Endothelial cell of umbilical vein (primary cell): ENCODE data around the gene SORCS2. TPM values are rescaled to one million over a fixed set of nuclear protein-coding genes. Genes with fewer than 3 reads are reported as not detected.

Experiments used
- BruUV-seq: library from RNA; stranded (reverse); fragments of 400-500 nt; replicated peaks from 2 replicates; lab custom pipeline; 2021; lab: Mats Ljungman, UMichigan
- CTCF ChIA-PET: fragments of 300-600, 350-600 bp; sonication (Branson Sonifier 250); formaldehyde crosslinking; loops from one replicate; lab custom pipeline; 2021; ENCODE audit warnings: antibody characterized with exemption, inconsistent platforms; lab: Charles Lee
- POLR2A ChIA-PET: fragments of 300-600, 350-600 bp; sonication (Branson Sonifier 250); formaldehyde crosslinking; loops from one replicate; lab custom pipeline; 2021; ENCODE audit warnings: antibody characterized with exemption, inconsistent platforms; lab: Charles Lee
- DNase-seq: peaks from one replicate; pipeline ENCODE4 v3.0.0-alpha.2; 2011; ENCODE audit warnings: low read depth, low spot score
- FAIRE-seq: peaks from 2 replicates; lab custom pipeline; 2011; peaks lifted over from hg19 to GRCh38; lab: Jason Lieb, UNC
- H2AFZ ChIP-seq: 2 replicates; pipeline ENCODE4 v1.6.0; 2012; ENCODE audit warnings: low read depth, low read length, control low read depth, inconsistent platforms
- H3K27ac ChIP-seq: 2 replicates; pipeline ENCODE4 v1.5.1; 2011; ENCODE audit warnings: low read depth, mild to moderate bottlenecking, control low read depth, low read length, moderate library complexity; ENCODE audit not compliant: insufficient read depth
- H3K27me3 ChIP-seq, 2 experiments: 2 replicates each; pipeline versions ENCODE4 v1.6.0 to v1.6.1; 2011; ENCODE audit warnings: low read length in 2 of 2, mixed read lengths in 1 of 2; ENCODE audit not compliant: control insufficient read depth in 2 of 2, insufficient read depth in 2 of 2
- H3K36me3 ChIP-seq, 2 experiments: 2 replicates in 1 of 2; 3 replicates in 1 of 2; pipeline ENCODE4 v1.5.1; 2011; ENCODE audit warnings: low read length in 2 of 2, mild to moderate bottlenecking in 1 of 2, moderate library complexity in 1 of 2; ENCODE audit not compliant: control insufficient read depth in 2 of 2, insufficient read depth in 2 of 2; ENCODE audit errors: extremely low read depth in 1 of 2
- H3K4me1 ChIP-seq: 3 replicates; pipeline ENCODE4 v1.5.1; 2011; ENCODE audit warnings: mild to moderate bottlenecking, low read length; ENCODE audit not compliant: control insufficient read depth, insufficient read depth; ENCODE audit errors: extremely low read depth
- H3K4me2 ChIP-seq: 2 replicates; pipeline ENCODE4 v1.6.1; 2011; ENCODE audit warnings: low read length, control low read depth, mixed read lengths; ENCODE audit not compliant: insufficient read depth
- H3K4me3 ChIP-seq, 3 experiments: fragments of 200-600 bp in 1 of 3; sonication (generic), shearing (Covaris generic) in 1 of 3; replicated peaks in 1 of 3; 2 replicates each; pipeline ENCODE4 v1.5.1; 2011 to 2016; ENCODE audit warnings: control low read depth in 3 of 3, low read length in 3 of 3, mild to moderate bottlenecking in 2 of 3, inconsistent platforms in 1 of 3, low read depth in 1 of 3, moderate library complexity in 1 of 3; ENCODE audit not compliant: insufficient read depth in 1 of 3
- H3K79me2 ChIP-seq: 2 replicates; pipeline ENCODE4 v1.6.0; 2012; ENCODE audit warnings: low read length, inconsistent platforms; ENCODE audit not compliant: control insufficient read depth, insufficient read depth
- H3K9ac ChIP-seq: replicated peaks from 2 replicates; pipeline ENCODE3; 2011; ENCODE audit warnings: low read length, control low read depth; ENCODE audit not compliant: insufficient read depth; ENCODE audit errors: extremely low read depth
- H3K9me1 ChIP-seq: replicated peaks from 3 replicates; pipeline ENCODE4 v1.6.0; 2011; ENCODE audit warnings: mild to moderate bottlenecking, low read length; ENCODE audit not compliant: control insufficient read depth, insufficient read depth; ENCODE audit errors: extremely low read depth
- H3K9me3 ChIP-seq: replicated peaks from 2 replicates; pipeline ENCODE4 v1.5.1; 2012; ENCODE audit warnings: low read length, inconsistent platforms; ENCODE audit not compliant: control insufficient read depth, insufficient read depth
- H4K20me1 ChIP-seq: replicated peaks from 2 replicates; pipeline ENCODE3; 2011; ENCODE audit warnings: mild to moderate bottlenecking, low read length; ENCODE audit not compliant: control insufficient read depth, insufficient read depth; ENCODE audit errors: extremely low read depth
- EZH2 ChIP-seq: IDR thresholded peaks from 2 replicates; pipeline ENCODE4 v1.6.1; 2012; ENCODE audit warnings: borderline replicate concordance, low read depth, mild to moderate bottlenecking, moderate library complexity, low read length, inconsistent platforms; ENCODE audit not compliant: severe bottlenecking
- FOS ChIP-seq: IDR thresholded peaks from 2 replicates; pipeline ENCODE4 v1.6.1; 2011; ENCODE audit warnings: mild to moderate bottlenecking, low read length, moderate library complexity, borderline replicate concordance; ENCODE audit not compliant: insufficient read depth
- GATA2 ChIP-seq: IDR thresholded peaks from 2 replicates; pipeline ENCODE4 v1.7.0; 2011; ENCODE audit warnings: low read depth, mild to moderate bottlenecking, moderate library complexity, mixed read lengths, low read length; ENCODE audit not compliant: insufficient read length, insufficient read depth
- JUN ChIP-seq: IDR thresholded peaks from 2 replicates; pipeline ENCODE4 v1.6.1; 2011; ENCODE audit warnings: borderline replicate concordance, low read depth; ENCODE audit not compliant: insufficient read length, insufficient read depth
- MYC ChIP-seq: IDR thresholded peaks from one replicate; pipeline ENCODE4 v1.6.1; 2011; ENCODE audit warnings: mild to moderate bottlenecking, low read depth, low read length
- POLR2A ChIP-seq: IDR thresholded peaks from 2 replicates; pipeline ENCODE4 v1.6.1; 2012; ENCODE audit warnings: low read depth, mild to moderate bottlenecking, control low read depth, low read length
- POLR2AphosphoS5 ChIP-seq: IDR thresholded peaks from 2 replicates; pipeline ENCODE4 v1.6.1; 2012; ENCODE audit warnings: low read depth, mild to moderate bottlenecking, control low read depth, low read length, moderate library complexity; ENCODE audit not compliant: insufficient read depth
- dilution Hi-C: fragments of 300-500 bp; cut with MboI; formaldehyde crosslinking; loops from one replicate; pipeline ENCODE4 v1.15.0; 2019; ENCODE audit warnings: low sequenced_read_pairs; ENCODE audit not compliant: extremely low pct_ligation_motif_present
- intact Hi-C: fragments of 100-400 bp; cut with micrococcal nuclease; formaldehyde crosslinking; loops from one replicate; pipeline ENCODE4 v1.10.0; 2022
- polyA plus RNA-seq, 4 experiments: library from polyadenylated mRNA; depleted of rRNA in 3 of 4; stranded (reverse) in 3 of 4; unstranded in 1 of 4; fragments of >200 nt; gene quantifications; 2 replicates each; pipeline versions ENCODE4 v1.2.1 to v1.2.3, GENCODE V29; 2011 to 2012; ENCODE audit warnings: missing spikeins in 1 of 4
- total RNA-seq: library from RNA; stranded (reverse); gene quantifications from 2 replicates; pipeline ENCODE4 v1.2.3, GENCODE V29; 2021
- TF ChIP-seq, protein P1 (sequence below): IDR thresholded peaks from 2 replicates; pipeline ENCODE4 v1.6.1; 2011; ENCODE audit not compliant: insufficient read depth, insufficient read length
- TF ChIP-seq, protein P2 (sequence below), 2 donors: IDR thresholded peaks; 1 replicate in 1 of 2; 2 replicates in 1 of 2; pipeline ENCODE4 v1.5.1; 2011; ENCODE audit warnings: low read length in 2 of 2, mild to moderate bottlenecking in 2 of 2, moderate library complexity in 2 of 2, control low read depth in 1 of 2, inconsistent platforms in 1 of 2, low read depth in 1 of 2; ENCODE audit not compliant: insufficient read depth in 1 of 2; ENCODE audit errors: extremely low read depth in 1 of 2

SORCS2 gene
- total and polyA plus RNA-seq, 2 donors (not counting 3 experiments of a cell fraction or from before 2014, with no cell fraction given) = not detected

DNA sequence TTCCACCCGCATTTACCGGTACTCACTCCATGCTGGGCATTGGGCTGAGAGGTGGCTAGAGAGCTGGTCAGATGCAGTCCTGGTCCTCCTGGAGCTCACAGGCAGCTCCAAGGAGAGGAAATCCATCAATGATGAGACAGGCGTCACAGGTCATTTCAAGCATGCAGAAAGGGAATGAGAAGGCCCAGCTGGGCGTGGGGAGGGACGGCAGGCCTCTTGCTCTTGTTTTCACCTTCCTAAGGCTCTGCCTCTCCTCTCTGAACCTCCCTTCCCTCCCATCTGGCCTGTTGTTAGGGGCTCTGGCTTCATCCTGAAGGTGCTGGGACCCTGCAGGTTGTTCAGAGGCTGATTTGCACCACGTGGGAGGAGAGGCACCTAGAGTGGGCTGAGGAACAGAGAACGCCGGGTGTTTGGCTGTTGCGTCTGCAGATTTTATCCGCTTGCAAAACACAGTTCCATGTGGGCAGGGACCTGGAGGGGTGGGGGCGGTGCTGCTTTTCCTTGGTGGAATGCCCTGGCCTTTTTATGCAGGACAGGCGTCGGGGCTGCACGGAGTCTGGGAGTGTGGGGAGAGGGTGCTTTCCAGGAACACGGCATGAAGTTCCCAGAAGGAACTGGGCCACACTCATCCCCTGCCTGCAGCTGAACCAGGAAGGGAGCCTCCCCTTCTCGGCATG is 323.9 kb downstream of the SORCS2 start:
- POLR2A ChIA-PET = no interaction called here
- Histone ChIP-seq H3K27ac (no peak overlapping the region), H3K9me1 (no peaks in the 10 kb centered on the region), H3K27me3 (peaks cover 3 to 5% of the 10 kb centered on the region in 2 experiments), H3K4me3 (no peak overlapping the region), H3K9me3 (no peaks in the 10 kb centered on the region), H4K20me1 (no peaks in the 10 kb centered on the region), H2AFZ (no peak overlapping the region), H3K4me1 (no peaks in the 10 kb centered on the region), H3K9ac (no peak overlapping the region), H3K79me2 (no peaks in the 10 kb centered on the region), H3K36me3 (no peaks in the 10 kb centered on the region), H3K4me2 (no peak overlapping the region)
- no peak for TF ChIP-seq POLR2A
- no peak for TF ChIP-seq GATA2
- no peak for TF ChIP-seq POLR2AphosphoS5
- TF ChIP-seq JUN = no peak
- no peak for TF ChIP-seq FOS
- no peak for TF ChIP-seq MYC
- no peak for TF ChIP-seq EZH2
- TF ChIP-seq, protein P1, sequence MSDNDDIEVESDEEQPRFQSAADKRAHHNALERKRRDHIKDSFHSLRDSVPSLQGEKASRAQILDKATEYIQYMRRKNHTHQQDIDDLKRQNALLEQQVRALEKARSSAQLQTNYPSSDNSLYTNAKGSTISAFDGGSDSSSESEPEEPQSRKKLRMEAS = no peak
- TF ChIP-seq, protein P2, sequence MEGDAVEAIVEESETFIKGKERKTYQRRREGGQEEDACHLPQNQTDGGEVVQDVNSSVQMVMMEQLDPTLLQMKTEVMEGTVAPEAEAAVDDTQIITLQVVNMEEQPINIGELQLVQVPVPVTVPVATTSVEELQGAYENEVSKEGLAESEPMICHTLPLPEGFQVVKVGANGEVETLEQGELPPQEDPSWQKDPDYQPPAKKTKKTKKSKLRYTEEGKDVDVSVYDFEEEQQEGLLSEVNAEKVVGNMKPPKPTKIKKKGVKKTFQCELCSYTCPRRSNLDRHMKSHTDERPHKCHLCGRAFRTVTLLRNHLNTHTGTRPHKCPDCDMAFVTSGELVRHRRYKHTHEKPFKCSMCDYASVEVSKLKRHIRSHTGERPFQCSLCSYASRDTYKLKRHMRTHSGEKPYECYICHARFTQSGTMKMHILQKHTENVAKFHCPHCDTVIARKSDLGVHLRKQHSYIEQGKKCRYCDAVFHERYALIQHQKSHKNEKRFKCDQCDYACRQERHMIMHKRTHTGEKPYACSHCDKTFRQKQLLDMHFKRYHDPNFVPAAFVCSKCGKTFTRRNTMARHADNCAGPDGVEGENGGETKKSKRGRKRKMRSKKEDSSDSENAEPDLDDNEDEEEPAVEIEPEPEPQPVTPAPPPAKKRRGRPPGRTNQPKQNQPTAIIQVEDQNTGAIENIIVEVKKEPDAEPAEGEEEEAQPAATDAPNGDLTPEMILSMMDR (IDR thresholded peaks at IDR 0.05; ENCODE audit: extremely low read depth in 1 of 2, insufficient read depth in 1 of 2, low read depth in 1 of 2, low read length in 2 of 2) = no peak
- DNase-seq (no peak), FAIRE-seq (no peak)
- no TSS peak for BruUV-seq
- dilution Hi-C loops (no loop called here), intact Hi-C loops (no loop called here)
- CTCF ChIA-PET = no interaction called here
